Activated naive CD8-positive, alpha-beta T cell treated with anti-CD3 and anti-CD28 coated beads, Interleukin-2, amount 50 U/mL, for 24 hours (primary cell): ENCODE results near the gene CYTH1.

Source experiments
- ATAC-seq: fragments of 150-1000 bp; cut with Tn5 transposase; one replicate; pipeline ENCODE4 v1.10.0; 2021
- DNase-seq: peaks from one replicate; pipeline ENCODE4 v3.0.0; 2021
- H3K27ac Mint-ChIP-seq: one replicate; pipeline ENCODE4 v1.8.0; 2021; ENCODE audit warnings: mild to moderate bottlenecking, mixed read lengths
- H3K27me3 Mint-ChIP-seq: one replicate; pipeline ENCODE4 v1.8.0; 2021; ENCODE audit warnings: mixed read lengths
- H3K36me3 Mint-ChIP-seq: one replicate; pipeline ENCODE4 v1.8.0; 2021; ENCODE audit warnings: low read depth, mixed read lengths
- H3K4me1 Mint-ChIP-seq: one replicate; pipeline ENCODE4 v1.8.0; 2021; ENCODE audit warnings: mixed read lengths
- H3K4me3 Mint-ChIP-seq: one replicate; pipeline ENCODE4 v1.8.0; 2021; ENCODE audit warnings: mild to moderate bottlenecking, moderate library complexity, mixed read lengths
- H3K9me3 Mint-ChIP-seq: one replicate; pipeline ENCODE4 v1.8.0; 2021; ENCODE audit warnings: mixed read lengths

CYTH1 gene

DNA sequence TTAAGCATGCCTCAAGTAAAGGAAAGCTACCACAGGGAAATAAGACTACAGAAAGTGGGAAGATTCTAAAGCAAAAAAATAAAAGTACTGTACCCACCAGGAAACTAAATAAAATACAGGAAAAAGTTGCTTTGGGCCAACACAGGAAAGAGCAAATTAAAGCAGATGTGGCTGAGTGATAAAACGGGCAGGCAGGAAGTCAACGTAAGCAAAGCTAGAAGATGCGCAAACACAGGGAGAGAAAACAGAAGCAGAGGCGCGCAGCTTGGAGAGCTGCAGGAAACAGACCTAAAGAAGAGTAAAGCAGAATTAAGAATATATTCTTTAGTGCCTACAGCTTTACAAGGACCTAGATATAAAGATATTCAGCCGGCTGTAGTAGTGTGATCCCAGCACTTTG is 36.9 kb upstream of the CYTH1 start:
- Mint-ChIP-seq H3K4me3 (peak overlapping the region; percentile 3), H3K27me3 (no peaks in the 10 kb centered on the region), H3K36me3 (peaks cover 77% of the 10 kb centered on the region), H3K9me3 (no peaks in the 10 kb centered on the region), H3K4me1 (peaks cover 47% of the 10 kb centered on the region), H3K27ac (peak overlapping the region; percentile 63)
- DNase-seq: no peak
- ATAC-seq: no peak

DNA sequence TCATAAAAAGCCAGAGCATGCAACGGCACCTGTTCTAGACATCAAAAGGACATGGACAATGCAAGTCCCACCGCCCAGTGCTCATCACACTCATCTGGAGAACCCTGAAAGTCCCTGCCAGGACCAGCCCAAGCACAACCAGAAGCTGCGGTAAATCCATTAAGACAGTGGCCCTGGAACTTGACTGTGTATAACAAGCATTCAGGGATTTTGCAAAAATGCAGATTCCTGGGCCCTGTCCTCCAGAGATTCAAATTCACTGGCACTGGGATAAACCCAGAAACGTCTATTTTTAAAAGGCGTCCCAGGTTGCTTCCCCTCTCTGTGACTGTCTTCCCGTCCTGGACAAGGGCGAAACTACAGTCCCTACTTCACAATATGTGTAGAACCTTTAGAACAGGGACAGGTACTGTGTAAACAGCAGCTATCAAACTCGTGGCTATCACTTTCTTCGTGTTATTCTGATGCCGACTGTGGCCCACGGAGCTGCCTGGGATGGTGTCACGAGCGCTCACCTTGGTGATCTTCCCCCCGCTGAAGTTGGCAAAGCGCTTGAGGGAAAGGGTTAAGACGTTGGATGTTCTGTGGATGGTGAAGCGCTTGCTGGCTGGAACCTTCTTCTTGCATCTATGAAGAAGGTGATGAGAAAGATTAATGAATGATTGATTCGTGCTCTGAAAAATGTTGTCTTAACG is 36.2 kb upstream of the CYTH1 start:
- Mint-ChIP-seq H3K27ac (peak overlapping the region; percentile 63), H3K4me3 (no peak overlapping the region), H3K36me3 (peaks cover 75% of the 10 kb centered on the region), H3K4me1 (peaks cover 46% of the 10 kb centered on the region), H3K9me3 (no peaks in the 10 kb centered on the region), H3K27me3 (no peaks in the 10 kb centered on the region)
- DNase-seq (no peak), ATAC-seq (no peak)

DNA sequence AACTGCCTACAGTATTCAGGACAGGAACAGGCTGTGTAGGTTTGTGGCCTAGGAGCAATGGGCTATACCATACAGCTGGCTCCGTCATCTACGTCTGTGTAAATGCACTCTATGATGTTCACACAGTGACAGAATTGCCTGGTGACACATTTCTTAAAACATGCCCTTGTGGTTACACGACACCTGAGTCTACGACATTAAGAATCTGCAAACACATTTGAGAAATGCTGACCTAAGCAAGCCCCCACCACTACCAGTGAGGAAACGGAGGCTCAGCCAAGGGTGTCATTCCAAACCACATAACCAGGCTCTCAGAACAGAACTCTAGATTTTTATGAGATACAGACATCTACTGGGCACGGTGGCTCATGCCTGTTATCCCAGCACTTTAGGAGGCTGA is 35.0 kb upstream of the CYTH1 start:
- Mint-ChIP-seq H3K9me3 (no peaks in the 10 kb centered on the region), H3K27me3 (no peaks in the 10 kb centered on the region), H3K27ac (peak overlapping the region; percentile 21), H3K4me3 (no peak overlapping the region), H3K4me1 (peaks cover 49% of the 10 kb centered on the region), H3K36me3 (peaks cover 73% of the 10 kb centered on the region)
- DNase-seq: no peak
- ATAC-seq: peak; percentile 86

DNA sequence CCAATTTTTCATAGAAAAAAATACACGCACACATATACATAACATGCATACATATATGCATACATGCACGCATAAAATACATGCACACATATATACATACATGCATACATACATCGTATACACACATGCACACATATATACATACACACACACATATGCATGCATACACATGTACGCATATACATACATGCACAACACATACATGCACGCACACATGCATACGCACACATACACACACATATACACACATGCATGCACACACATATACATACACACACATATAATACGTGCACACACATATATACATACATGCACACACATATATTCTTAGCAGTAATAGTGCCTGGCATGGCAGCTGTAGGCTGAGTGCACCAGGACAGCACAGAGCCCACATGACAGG is 33.6 kb upstream of the CYTH1 start:
- H3K36me3 Mint-ChIP-seq: peaks cover 74% of the 10 kb centered on the region
- H3K4me1 Mint-ChIP-seq: peaks cover 41% of the 10 kb centered on the region
- no peak for DNase-seq
- H3K9me3 Mint-ChIP-seq: no peaks in the 10 kb centered on the region
- H3K27me3 Mint-ChIP-seq: no peaks in the 10 kb centered on the region
- no peak overlapping the region for H3K27ac Mint-ChIP-seq
- H3K4me3 Mint-ChIP-seq: no peak overlapping the region
- ATAC-seq: no peak

DNA sequence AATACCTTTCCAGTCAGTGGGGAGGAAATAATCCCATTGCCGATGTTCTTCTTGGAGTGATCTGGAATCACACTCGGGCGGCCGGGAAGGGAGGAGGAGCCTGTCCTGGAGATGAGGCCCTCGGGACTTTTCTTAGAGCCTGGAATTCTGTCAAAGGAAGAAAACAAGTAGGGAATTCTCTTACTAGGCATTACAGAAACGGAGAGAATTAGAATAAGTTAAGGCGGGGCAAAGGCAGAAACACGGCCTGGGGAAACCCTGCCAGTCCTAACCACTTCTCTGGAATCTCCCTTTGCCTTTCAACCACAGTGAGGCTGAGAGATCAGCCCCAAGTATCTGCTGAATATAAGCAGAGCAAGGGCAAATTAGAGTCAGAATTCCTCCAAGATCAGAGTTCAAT is 30.8 kb upstream of the CYTH1 start:
- no peak for ATAC-seq

DNA sequence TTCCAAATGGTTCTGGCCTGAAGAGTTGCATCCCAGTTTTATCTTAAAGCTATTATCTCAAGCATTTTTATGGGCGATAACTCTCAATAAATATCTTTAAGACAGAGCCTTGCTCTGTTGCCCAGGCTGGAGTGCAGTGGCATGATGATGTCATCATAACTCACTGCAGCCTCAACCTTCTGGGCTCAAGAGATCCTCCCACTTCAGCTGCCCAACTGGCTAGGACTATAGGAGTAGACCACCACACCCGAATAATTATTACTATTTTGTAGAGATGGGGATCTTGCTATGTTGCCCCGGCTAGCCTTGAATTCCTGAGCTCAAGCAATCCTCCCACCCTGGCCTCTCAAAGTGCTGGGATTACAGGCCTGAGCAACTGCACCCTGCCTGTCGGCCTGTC is 26.1 kb upstream of the CYTH1 start:
- no peaks in the 10 kb centered on the region for H3K27me3 Mint-ChIP-seq
- H3K9me3 Mint-ChIP-seq: no peaks in the 10 kb centered on the region
- H3K4me3 Mint-ChIP-seq: no peak overlapping the region
- peaks cover 79% of the 10 kb centered on the region for H3K36me3 Mint-ChIP-seq
- no peak for ATAC-seq
- H3K4me1 Mint-ChIP-seq: peaks cover 40% of the 10 kb centered on the region
- no peak overlapping the region for H3K27ac Mint-ChIP-seq
- no peak for DNase-seq

More for the DNA sequence above, 30.8 kb upstream of the CYTH1 start:
- no peak for DNase-seq
- Mint-ChIP-seq H3K4me1 (peaks cover 23% of the 10 kb centered on the region), H3K27ac (no peak overlapping the region), H3K27me3 (no peaks in the 10 kb centered on the region), H3K36me3 (peaks cover 79% of the 10 kb centered on the region), H3K4me3 (no peak overlapping the region), H3K9me3 (no peaks in the 10 kb centered on the region)

DNA sequence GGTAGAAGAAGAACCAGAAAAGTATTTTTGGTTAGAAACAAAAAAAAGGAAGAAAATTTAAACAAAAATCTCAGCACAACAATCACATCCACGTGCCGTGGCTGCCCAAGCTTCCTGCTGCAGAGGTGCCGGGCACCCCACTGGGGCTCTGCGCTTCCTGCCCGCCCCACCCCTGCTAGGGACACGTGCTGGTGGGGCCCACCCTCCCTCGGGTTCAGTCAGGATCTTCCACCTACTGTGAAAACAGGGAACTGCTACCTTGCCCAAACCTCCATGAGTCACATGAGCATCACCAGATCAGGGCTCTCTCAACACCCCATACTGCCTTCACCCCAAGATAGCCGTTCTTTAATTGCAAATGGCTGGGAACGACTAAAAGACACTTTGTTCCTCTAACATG is 24.4 kb upstream of the CYTH1 start:
- ATAC-seq (peak; percentile 53), DNase-seq (peak; percentile 30)
- no peaks in the 10 kb centered on the region for H3K9me3 Mint-ChIP-seq
- peaks cover 73% of the 10 kb centered on the region for H3K36me3 Mint-ChIP-seq
- peaks cover 35% of the 10 kb centered on the region for H3K4me1 Mint-ChIP-seq
- H3K27me3 Mint-ChIP-seq: no peaks in the 10 kb centered on the region
- no peak overlapping the region for H3K4me3 Mint-ChIP-seq
- peak overlapping the region; percentile 76 for H3K27ac Mint-ChIP-seq

DNA sequence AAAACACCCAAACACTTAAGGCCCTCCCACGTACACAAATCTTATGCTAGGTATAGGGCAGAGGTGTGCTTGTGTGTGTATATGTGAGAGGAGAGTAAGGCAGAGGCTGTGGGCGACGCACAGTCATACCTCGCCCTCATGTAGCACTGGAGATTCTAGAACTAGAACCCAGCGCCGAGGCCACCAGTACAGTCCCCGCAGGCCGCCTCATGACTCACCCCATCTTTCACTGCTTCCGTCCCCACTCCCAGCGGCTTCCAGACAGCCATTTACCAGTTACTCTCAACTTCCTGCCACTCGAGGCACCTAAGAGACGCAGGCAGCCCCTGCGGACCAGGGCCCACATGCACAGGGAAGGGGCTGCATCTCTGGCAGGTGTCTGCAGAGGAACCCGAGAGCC is 23.2 kb upstream of the CYTH1 start:
- ATAC-seq (peak; percentile 91), DNase-seq (peak; percentile 41)
- H3K27me3 Mint-ChIP-seq: no peaks in the 10 kb centered on the region
- H3K4me3 Mint-ChIP-seq: peak overlapping the region; percentile 4
- H3K27ac Mint-ChIP-seq: peak overlapping the region; percentile 76
- H3K36me3 Mint-ChIP-seq: peaks cover 67% of the 10 kb centered on the region
- no peaks in the 10 kb centered on the region for H3K9me3 Mint-ChIP-seq
- peaks cover 41% of the 10 kb centered on the region for H3K4me1 Mint-ChIP-seq

DNA sequence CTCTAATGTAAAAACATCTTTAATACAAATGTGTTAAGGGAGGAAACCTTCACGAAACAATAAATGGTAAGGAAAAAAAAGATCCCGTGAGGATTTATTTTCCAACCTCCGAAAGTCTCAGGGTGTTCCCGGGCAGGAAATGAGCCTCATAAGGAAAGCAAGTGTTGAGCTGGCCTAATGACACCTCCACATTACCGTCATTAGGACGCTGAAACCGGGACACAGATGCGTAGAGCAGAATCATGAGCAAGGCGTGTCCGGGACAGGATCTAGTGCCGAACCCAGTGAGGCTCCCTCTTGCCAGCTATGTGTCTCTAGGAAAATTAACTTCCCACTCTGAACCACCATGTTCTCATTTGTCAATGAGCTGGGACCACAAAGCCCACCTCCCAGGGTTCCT is 22.7 kb upstream of the CYTH1 start:
- DNase-seq (no peak), ATAC-seq (no peak)
- no peaks in the 10 kb centered on the region for H3K9me3 Mint-ChIP-seq
- H3K36me3 Mint-ChIP-seq: peaks cover 64% of the 10 kb centered on the region
- H3K4me3 Mint-ChIP-seq: peak overlapping the region; percentile 32
- peaks cover 46% of the 10 kb centered on the region for H3K4me1 Mint-ChIP-seq
- peak overlapping the region; percentile 73 for H3K27ac Mint-ChIP-seq
- no peaks in the 10 kb centered on the region for H3K27me3 Mint-ChIP-seq

DNA sequence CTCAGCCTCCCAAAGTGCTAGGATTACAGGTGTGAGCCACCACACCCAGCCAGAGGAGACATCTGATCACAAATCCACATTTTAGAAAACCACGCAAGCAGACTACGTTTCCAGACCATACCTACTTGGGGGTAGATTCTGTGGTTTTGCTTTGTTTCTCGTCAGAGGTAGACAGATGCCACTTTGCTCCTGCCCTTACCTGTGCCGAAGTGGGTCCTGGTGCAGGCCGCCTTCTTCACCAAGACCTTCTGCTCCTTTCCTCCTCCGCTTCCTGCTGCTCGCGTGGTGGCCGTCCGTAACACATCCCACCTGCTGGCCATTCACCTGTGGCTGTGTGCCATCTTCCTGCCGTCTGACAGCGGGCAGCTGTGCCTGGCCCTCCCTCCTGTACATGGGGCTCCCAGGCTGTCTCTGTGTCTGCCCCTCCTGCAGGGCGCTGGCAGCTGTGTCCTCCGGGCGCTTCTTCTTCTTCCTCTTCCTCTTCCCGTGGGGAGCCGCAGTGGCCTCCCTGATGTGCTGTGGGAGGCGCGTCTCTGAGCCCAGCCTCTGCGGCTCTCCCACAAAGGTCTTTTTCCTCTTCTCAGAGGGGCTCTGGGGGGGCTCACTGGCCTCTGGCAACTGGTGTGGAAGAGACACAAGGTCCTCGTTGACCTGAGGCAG is 21.2 kb upstream of the CYTH1 start:
- Mint-ChIP-seq H3K27me3 (no peaks in the 10 kb centered on the region), H3K36me3 (peaks cover 66% of the 10 kb centered on the region), H3K4me1 (peaks cover 57% of the 10 kb centered on the region), H3K9me3 (no peaks in the 10 kb centered on the region), H3K27ac (no peak overlapping the region), H3K4me3 (no peak overlapping the region)
- DNase-seq: no peak
- no peak for ATAC-seq

DNA sequence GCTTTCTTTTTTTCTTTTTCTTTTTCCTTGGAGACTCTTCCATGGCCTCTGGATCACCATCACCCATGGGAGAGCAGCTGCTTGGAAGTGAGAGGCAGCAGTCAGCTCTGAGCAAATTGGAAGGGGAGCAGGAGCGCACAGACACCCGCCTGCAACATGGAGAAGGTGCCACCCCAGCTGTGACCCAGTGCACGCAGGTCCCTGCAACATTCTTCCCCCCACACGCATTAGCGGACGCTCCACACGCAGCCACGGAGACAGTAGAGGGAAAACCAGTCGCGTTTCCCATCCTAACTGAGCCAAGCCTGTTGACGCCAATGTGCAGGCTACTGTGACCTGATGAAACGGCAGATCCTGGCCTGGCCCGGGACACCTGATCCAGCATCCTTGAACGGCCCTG is 20.4 kb upstream of the CYTH1 start:
- no peaks in the 10 kb centered on the region for H3K27me3 Mint-ChIP-seq
- no peak overlapping the region for H3K4me3 Mint-ChIP-seq
- peaks cover 59% of the 10 kb centered on the region for H3K4me1 Mint-ChIP-seq
- DNase-seq (no peak), ATAC-seq (no peak)
- H3K36me3 Mint-ChIP-seq: peaks cover 65% of the 10 kb centered on the region
- H3K9me3 Mint-ChIP-seq: no peaks in the 10 kb centered on the region
- H3K27ac Mint-ChIP-seq: no peak overlapping the region

DNA sequence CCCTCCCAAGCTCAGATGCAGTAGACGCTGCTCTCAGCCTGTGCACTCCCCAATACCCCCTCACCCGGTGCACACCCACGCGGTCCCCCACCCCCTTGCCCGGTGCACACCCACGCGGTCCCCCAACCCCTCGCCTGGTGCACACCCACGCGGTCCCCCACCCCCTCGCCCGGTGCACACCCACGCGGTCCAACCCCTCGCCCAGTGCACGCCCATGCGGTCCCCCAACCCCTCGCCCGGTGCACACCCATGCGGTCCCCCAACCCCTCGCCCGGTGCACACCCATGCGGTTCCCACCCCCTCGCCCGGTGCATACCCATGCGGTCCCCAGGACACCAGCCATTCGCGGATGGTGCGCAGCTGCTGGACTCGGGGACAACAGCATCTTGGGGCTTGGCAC is 19.9 kb upstream of the CYTH1 start:
- DNase-seq (no peak), ATAC-seq (no peak)
- Mint-ChIP-seq H3K4me3 (no peak overlapping the region), H3K36me3 (peaks cover 61% of the 10 kb centered on the region), H3K27me3 (no peaks in the 10 kb centered on the region), H3K27ac (no peak overlapping the region), H3K4me1 (peaks cover 58% of the 10 kb centered on the region), H3K9me3 (no peaks in the 10 kb centered on the region)

DNA sequence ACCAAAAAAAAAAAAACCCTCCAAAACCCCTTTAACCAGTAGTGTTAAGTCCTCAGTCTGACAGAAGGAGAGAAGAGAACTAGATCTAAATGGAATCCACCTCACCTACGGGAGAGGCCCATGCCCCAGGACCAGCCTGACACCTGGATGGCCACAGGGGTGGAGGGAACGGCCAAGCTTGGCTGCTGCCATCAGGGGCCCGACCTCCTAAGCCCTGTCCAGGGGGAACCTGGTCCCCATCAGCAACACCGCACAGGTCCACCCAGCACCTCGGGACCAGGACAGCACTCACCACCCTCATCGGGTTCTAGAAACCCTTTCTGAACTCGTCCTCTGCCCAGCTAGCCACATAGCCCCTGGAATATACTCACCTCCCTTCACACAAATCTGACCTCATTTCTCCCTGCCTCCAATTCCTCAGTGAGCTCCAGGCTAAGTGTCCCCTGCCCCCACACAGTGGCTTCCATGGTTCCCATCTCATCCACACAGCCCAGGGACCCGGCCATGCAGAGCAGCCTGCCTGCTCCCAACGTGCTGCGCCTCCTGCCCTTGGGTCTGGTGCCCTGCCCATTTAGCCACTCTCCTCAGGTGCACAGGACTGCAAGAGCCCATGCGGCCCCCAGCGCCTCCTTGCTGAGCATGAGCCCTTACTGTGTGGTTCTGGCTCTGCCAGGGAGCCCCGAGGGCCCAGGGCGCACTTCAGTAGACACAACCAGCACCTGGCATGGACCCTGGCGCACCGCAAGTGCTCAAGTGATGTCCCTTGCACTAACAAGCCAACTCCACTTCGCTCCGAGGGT is 18.3 kb upstream of the CYTH1 start:
- Mint-ChIP-seq H3K36me3 (peaks cover 59% of the 10 kb centered on the region), H3K4me3 (no peak overlapping the region), H3K27me3 (no peaks in the 10 kb centered on the region), H3K4me1 (peaks cover 41% of the 10 kb centered on the region), H3K27ac (no peak overlapping the region), H3K9me3 (no peaks in the 10 kb centered on the region)
- ATAC-seq: no peak
- DNase-seq: no peak

DNA sequence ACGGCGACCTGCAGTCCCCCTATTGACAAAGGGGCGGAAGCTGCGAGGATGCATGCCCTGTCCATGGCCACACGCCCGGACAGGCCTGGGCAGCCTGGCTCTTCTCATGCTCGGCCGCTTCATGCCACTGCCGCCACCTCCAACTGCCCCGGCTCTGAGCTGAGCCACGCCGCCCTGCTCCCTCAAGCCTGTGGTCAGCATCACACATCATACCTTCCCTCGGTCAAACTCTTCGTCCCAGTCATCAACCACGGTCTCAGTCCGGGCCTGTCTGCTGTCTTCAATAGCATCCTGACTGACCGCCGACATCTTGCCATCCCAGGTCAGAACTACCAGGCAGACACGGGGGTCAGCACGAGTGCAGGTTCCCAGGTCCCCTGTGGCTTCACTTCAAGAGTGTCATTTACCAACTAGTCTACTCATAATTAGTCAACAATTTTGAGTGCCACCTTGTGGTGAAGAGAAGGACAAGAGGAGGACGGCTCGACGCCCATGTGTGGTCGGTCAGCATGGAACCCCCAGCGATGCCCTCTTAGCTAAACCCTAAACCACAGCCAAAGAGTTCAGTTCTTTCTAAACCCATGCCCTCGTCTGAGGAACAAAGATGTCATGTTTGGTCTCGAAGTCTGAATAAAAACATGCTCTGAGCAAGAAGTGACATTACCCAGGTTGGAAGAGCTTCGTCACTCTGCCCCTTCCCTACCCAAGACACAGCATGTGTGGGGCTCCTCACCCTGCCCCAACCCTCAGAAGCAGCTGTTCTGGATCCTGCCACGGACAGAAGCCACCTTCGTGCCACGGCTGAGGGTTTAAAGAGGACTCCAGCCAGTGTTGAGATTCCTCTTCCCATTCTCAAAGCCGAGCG is 16.9 kb upstream of the CYTH1 start:
- H3K9me3 Mint-ChIP-seq: no peaks in the 10 kb centered on the region
- H3K36me3 Mint-ChIP-seq: peaks cover 60% of the 10 kb centered on the region
- DNase-seq (no peak), ATAC-seq (peak; percentile 22)
- no peak overlapping the region for H3K4me3 Mint-ChIP-seq
- peaks cover 38% of the 10 kb centered on the region for H3K4me1 Mint-ChIP-seq
- H3K27ac Mint-ChIP-seq: peak overlapping the region; percentile 23
- no peaks in the 10 kb centered on the region for H3K27me3 Mint-ChIP-seq
